HepG2 (cell line): ENCODE results near the gene ZCCHC10. TPM values are rescaled to one million over a fixed set of nuclear protein-coding genes. Genes with fewer than 3 reads are reported as not detected.

Experiments
- AGO2 ChIP-seq: fragments of 200-400 bp; formaldehyde crosslinking; optimal IDR thresholded peaks from 2 replicates; pipeline ENCODE3; 2017; ENCODE audit warnings: mild to moderate bottlenecking, low read depth, low read length, moderate library complexity
- CAMTA2 ChIP-seq: sonication (generic); formaldehyde crosslinking; IDR thresholded peaks from 2 replicates; pipeline ENCODE4 v1.4.0; 2020; ENCODE audit warnings: mild to moderate bottlenecking, missing genetic modification reagents, borderline replicate concordance
- CBFB ChIP-seq: sonication (generic); formaldehyde crosslinking; IDR thresholded peaks from 2 replicates; pipeline ENCODE4 v1.4.0; 2020; ENCODE audit warnings: missing genetic modification reagents
- EED ChIP-seq: sonication (generic); formaldehyde crosslinking; IDR thresholded peaks from 2 replicates; pipeline ENCODE4 v1.5.0; 2020; ENCODE audit warnings: mild to moderate bottlenecking, missing genetic modification reagents
- FOSL1 ChIP-seq: sonication (generic); formaldehyde crosslinking; IDR thresholded peaks from 2 replicates; pipeline ENCODE4 v1.9.0; 2021; ENCODE audit warnings: missing genetic modification reagents, borderline replicate concordance
- GATAD2A ChIP-seq: IDR thresholded peaks from 2 replicates; pipeline ENCODE4 v1.6.1; 2016
- GPN1 ChIP-seq: sonication (generic); formaldehyde crosslinking; IDR thresholded peaks from 2 replicates; pipeline ENCODE4 v1.5.1; 2020; ENCODE audit warnings: missing genetic modification reagents, borderline replicate concordance
- IRF2 ChIP-seq: IDR thresholded peaks from 2 replicates; pipeline ENCODE4 v1.6.1; 2018; ENCODE audit warnings: missing genetic modification reagents, missing compliant biosample characterization
- NR2F1 ChIP-seq, 2 experiments: fragments of 450-650 bp in 1 of 2; formaldehyde crosslinking in 1 of 2; IDR thresholded peaks; 2 replicates each; pipeline versions ENCODE4 v1.5.0 to v1.6.1; 2016 to 2020; ENCODE audit warnings: mild to moderate bottlenecking in 1 of 2, missing compliant biosample characterization in 1 of 2, missing genetic modification reagents in 1 of 2, moderate library complexity in 1 of 2
- PHB2 ChIP-seq: fragments of 450-650 bp; IDR thresholded peaks from 2 replicates; pipeline ENCODE4 v1.6.1; 2018; ENCODE audit not compliant: partially characterized antibody
- SYNCRIP ChIP-seq: fragments of 200-400 bp; formaldehyde crosslinking; IDR thresholded peaks from 2 replicates; pipeline ENCODE4 v1.6.1; 2018; ENCODE audit warnings: mild to moderate bottlenecking, low read depth, low read length; ENCODE audit not compliant: insufficient read depth
- TAF15 ChIP-seq: fragments of 200-400 bp; formaldehyde crosslinking; IDR thresholded peaks from one replicate; pipeline ENCODE4 v1.6.1; 2018; ENCODE audit warnings: mild to moderate bottlenecking, low read depth, low read length; ENCODE audit not compliant: poor library complexity, severe bottlenecking
- THYN1 ChIP-seq: sonication (generic); formaldehyde crosslinking; IDR thresholded peaks from 2 replicates; pipeline ENCODE4 v1.8.1; 2023; ENCODE audit warnings: low read depth, mild to moderate bottlenecking, moderate library complexity, missing genetic modification reagents, borderline replicate concordance
- ZBTB1 ChIP-seq: sonication (generic); formaldehyde crosslinking; IDR thresholded peaks from 2 replicates; pipeline ENCODE4 v1.4.0; 2020; ENCODE audit warnings: missing genetic modification reagents, borderline replicate concordance
- ZFP36L1 ChIP-seq: sonication (generic); formaldehyde crosslinking; IDR thresholded peaks from 2 replicates; pipeline ENCODE4 v1.8.0; 2022; ENCODE audit warnings: mild to moderate bottlenecking, missing genetic modification reagents, moderate library complexity
- ZFP62 ChIP-seq: sonication (generic); formaldehyde crosslinking; IDR thresholded peaks from 2 replicates; pipeline ENCODE4 v1.4.0; 2020; ENCODE audit warnings: missing genetic modification reagents
- ZNF232 ChIP-seq: sonication (generic); formaldehyde crosslinking; IDR thresholded peaks from 2 replicates; pipeline ENCODE4 v1.4.0; 2020; ENCODE audit warnings: missing genetic modification reagents, borderline replicate concordance
- ZNF33A ChIP-seq: sonication (generic); formaldehyde crosslinking; IDR thresholded peaks from 2 replicates; pipeline ENCODE4 v1.5.1; 2020; ENCODE audit warnings: missing genetic modification reagents, mild to moderate bottlenecking, moderate library complexity, borderline replicate concordance
- ZNF441 ChIP-seq: sonication (generic); formaldehyde crosslinking; IDR thresholded peaks from 2 replicates; pipeline ENCODE4 v1.7.0; 2021; ENCODE audit warnings: missing genetic modification reagents, borderline replicate concordance
- ZNF619 ChIP-seq: sonication (generic); formaldehyde crosslinking; IDR thresholded peaks from 2 replicates; pipeline ENCODE4 v1.4.0; 2020; ENCODE audit warnings: mild to moderate bottlenecking, missing genetic modification reagents
- ZNF737 ChIP-seq: sonication (generic); formaldehyde crosslinking; IDR thresholded peaks from 2 replicates; pipeline ENCODE4 v1.5.0; 2020; ENCODE audit warnings: missing genetic modification reagents, mild to moderate bottlenecking, borderline replicate concordance
- polyA plus RNA-seq, 8 experiments: library from polyadenylated mRNA; depleted of rRNA in 3 of 8; stranded (reverse) in 7 of 8; unstranded in 1 of 8; fragments of >200 nt; fragmentation: Illumina TruSeq in 4 of 8; extraction: Trizol in 4 of 8; gene quantifications; 2 replicates each; pipeline versions ENCODE4 v1.2.1 to v1.2.3, GENCODE V29; 2011 to 2016; ENCODE audit warnings: low read depth in 4 of 8, missing spikeins in 1 of 8, mixed read lengths in 1 of 8; ENCODE audit not compliant: insufficient read depth in 1 of 8
- total RNA-seq, 5 experiments: library from RNA; depleted of rRNA; stranded (reverse); fragments of >200 nt; fragmentation: Illumina TruSeq; extraction: Trizol; gene quantifications; 2 replicates each; pipeline ENCODE4 v1.2.3, GENCODE V29; 2016; ENCODE audit warnings: low read depth in 1 of 5
- TF ChIP-seq, protein P1 (sequence below): sonication (generic); formaldehyde crosslinking; IDR thresholded peaks from 2 replicates; pipeline ENCODE4 v1.4.0; 2020; ENCODE audit warnings: low read depth, mild to moderate bottlenecking, missing genetic modification reagents
- TF ChIP-seq, protein P2 (sequence below): IDR thresholded peaks from 2 replicates; pipeline ENCODE4 v1.6.1; 2016; ENCODE audit warnings: missing genetic modification reagents, missing compliant biosample characterization
- TF ChIP-seq, protein P3 (sequence below): sonication (generic); formaldehyde crosslinking; conservative IDR thresholded peaks from 2 replicates; pipeline ENCODE4 v1.4.0; 2020; ENCODE audit warnings: mild to moderate bottlenecking, missing genetic modification reagents, moderate library complexity

The ZCCHC10 gene
- total and polyA plus RNA-seq, 2 of the 13 experiments (the other 11 are each of a cell fraction or from before 2014, with no cell fraction given): 40.7 to 48.2 TPM

DNA sequence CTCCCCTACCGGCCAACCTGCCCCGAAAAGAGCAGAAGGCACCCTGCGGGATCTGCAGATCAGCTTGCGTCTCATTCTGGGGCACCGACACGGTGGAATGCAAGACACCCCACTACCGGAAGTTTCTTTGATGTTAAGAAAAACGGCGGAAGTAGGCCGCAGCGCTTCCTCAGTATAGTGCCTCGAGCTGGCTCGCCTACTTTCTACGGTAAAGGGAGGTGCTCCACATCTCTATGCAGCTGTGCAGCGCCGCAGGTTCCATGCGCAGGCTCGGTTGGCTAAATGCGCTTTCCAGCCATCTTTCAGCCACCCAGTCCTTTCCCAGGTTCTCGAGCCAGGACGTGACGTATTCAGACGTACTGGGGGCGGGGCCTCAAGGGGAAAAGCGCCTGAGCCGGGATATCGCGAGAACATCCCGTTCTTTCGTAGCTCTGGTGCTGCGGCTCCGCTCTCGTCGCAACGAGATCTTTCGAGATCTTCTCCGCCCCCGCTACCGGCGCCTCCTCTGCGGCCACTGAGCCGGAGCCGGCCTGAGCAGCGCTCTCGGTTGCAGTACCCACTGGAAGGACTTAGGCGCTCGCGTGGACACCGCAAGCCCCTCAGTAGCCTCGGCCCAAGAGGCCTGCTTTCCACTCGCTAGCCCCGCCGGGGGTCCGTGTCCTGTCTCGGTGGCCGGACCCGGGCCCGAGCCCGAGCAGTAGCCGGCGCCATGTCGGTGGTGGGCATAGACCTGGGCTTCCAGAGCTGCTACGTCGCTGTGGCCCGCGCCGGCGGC lies 25.4 kb upstream of the ZCCHC10 start, which contains the start of gene HSPA4 (continued):
- no peak for TF ChIP-seq GPN1 (CRISPR knock-in tag)
- no peak for TF ChIP-seq ZNF232 (CRISPR knock-in tag)
- TF ChIP-seq ZNF619 (CRISPR knock-in tag): no peak
- no peak for TF ChIP-seq FOSL1
- TF ChIP-seq TAF15: no peak
- peak; percentile 56 for TF ChIP-seq IRF2 (CRISPR knock-in tag)
- TF ChIP-seq PHB2: no peak
- 0 out of 2 replicates have a peak, but pooled peaks have one; percentile 50 for TF ChIP-seq GATAD2A (CRISPR knock-in tag)
- TF ChIP-seq ZNF33A (CRISPR knock-in tag): no peak
- TF ChIP-seq, protein P1, sequence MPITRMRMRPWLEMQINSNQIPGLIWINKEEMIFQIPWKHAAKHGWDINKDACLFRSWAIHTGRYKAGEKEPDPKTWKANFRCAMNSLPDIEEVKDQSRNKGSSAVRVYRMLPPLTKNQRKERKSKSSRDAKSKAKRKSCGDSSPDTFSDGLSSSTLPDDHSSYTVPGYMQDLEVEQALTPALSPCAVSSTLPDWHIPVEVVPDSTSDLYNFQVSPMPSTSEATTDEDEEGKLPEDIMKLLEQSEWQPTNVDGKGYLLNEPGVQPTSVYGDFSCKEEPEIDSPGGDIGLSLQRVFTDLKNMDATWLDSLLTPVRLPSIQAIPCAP (CRISPR knock-in tag): no peak
- no peak for TF ChIP-seq AGO2
- no peak for TF ChIP-seq SYNCRIP
- peak; percentile 55 for TF ChIP-seq ZFP36L1 (CRISPR knock-in tag)
- TF ChIP-seq ZNF441 (CRISPR knock-in tag): peak; percentile 73; the same call in 1 of the 2 replicates
- no peak for TF ChIP-seq NR2F1 (CRISPR knock-in tag; IDR thresholded peaks at IDR 0.05)
- no peak for TF ChIP-seq ZBTB1 (CRISPR knock-in tag)
- TF ChIP-seq, protein P2, sequence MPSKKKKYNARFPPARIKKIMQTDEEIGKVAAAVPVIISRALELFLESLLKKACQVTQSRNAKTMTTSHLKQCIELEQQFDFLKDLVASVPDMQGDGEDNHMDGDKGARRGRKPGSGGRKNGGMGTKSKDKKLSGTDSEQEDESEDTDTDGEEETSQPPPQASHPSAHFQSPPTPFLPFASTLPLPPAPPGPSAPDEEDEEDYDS (CRISPR knock-in tag): peak; percentile 99
- TF ChIP-seq CBFB: no peak
- no peak for TF ChIP-seq EED (CRISPR knock-in tag)
- TF ChIP-seq CAMTA2 (CRISPR knock-in tag): peak; percentile 69; the same call in 1 of the 2 replicates
- no peak for TF ChIP-seq THYN1 (CRISPR knock-in tag)
- no peak for TF ChIP-seq ZNF737
- TF ChIP-seq, protein P3, sequence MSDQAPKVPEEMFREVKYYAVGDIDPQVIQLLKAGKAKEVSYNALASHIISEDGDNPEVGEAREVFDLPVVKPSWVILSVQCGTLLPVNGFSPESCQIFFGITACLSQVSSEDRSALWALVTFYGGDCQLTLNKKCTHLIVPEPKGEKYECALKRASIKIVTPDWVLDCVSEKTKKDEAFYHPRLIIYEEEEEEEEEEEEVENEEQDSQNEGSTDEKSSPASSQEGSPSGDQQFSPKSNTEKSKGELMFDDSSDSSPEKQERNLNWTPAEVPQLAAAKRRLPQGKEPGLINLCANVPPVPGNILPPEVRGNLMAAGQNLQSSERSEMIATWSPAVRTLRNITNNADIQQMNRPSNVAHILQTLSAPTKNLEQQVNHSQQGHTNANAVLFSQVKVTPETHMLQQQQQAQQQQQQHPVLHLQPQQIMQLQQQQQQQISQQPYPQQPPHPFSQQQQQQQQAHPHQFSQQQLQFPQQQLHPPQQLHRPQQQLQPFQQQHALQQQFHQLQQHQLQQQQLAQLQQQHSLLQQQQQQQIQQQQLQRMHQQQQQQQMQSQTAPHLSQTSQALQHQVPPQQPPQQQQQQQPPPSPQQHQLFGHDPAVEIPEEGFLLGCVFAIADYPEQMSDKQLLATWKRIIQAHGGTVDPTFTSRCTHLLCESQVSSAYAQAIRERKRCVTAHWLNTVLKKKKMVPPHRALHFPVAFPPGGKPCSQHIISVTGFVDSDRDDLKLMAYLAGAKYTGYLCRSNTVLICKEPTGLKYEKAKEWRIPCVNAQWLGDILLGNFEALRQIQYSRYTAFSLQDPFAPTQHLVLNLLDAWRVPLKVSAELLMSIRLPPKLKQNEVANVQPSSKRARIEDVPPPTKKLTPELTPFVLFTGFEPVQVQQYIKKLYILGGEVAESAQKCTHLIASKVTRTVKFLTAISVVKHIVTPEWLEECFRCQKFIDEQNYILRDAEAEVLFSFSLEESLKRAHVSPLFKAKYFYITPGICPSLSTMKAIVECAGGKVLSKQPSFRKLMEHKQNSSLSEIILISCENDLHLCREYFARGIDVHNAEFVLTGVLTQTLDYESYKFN (CRISPR knock-in tag): 0 out of 2 replicates have a peak, but pooled peaks have one; percentile 33
- no peak for TF ChIP-seq ZFP62 (CRISPR knock-in tag)
